NT2/D1 (cell line): ENCODE results near the gene DCDC1.

ENCODE experiments used
- SUZ12 ChIP-seq: IDR thresholded peaks from 2 replicates; pipeline ENCODE4 v1.6.1; 2011; ENCODE audit not compliant: insufficient read length, insufficient read depth; ENCODE audit errors: extremely low read depth
- ZNF274 ChIP-seq: IDR thresholded peaks from 2 replicates; pipeline ENCODE4 v1.6.1; 2011; ENCODE audit warnings: mild to moderate bottlenecking, low read depth, low read length

GRCh38 chr11:30908272-30908671, 461.3 kb downstream of the DCDC1 start:
- TF ChIP-seq ZNF274 = no peak
- TF ChIP-seq SUZ12 = no peak
